Upper lobe of right lung (tissue), 1 donor: ENCODE data around the gene RAB24. TPM values are rescaled to one million over a fixed set of nuclear protein-coding genes. Genes with fewer than 3 reads are reported as not detected.

Source experiments
- ATAC-seq: fragments of 200-7000 bp; cut with Tn5 transposase; one replicate; pipeline ENCODE4 v1.9.1; 2020; ENCODE audit warnings: mild to moderate bottlenecking, moderate library complexity
- DNase-seq: peaks from one replicate; pipeline ENCODE4 v3.0.0-alpha.2; 2020
- H3K27ac ChIP-seq: fragments of 200-600 bp; one replicate; pipeline ENCODE4 v1.8.0; 2022
- H3K27me3 ChIP-seq: fragments of 200-600 bp; one replicate; pipeline ENCODE4 v1.8.0; 2022; ENCODE audit warnings: mild to moderate bottlenecking
- H3K36me3 ChIP-seq: fragments of 200-600 bp; one replicate; pipeline ENCODE4 v1.8.0; 2022
- H3K4me1 ChIP-seq: fragments of 200-600 bp; one replicate; pipeline ENCODE4 v1.8.0; 2022
- H3K4me3 ChIP-seq: fragments of 200-600 bp; one replicate; pipeline ENCODE4 v1.8.0; 2022; ENCODE audit warnings: mild to moderate bottlenecking
- H3K9me3 ChIP-seq: fragments of 200-600 bp; one replicate; pipeline ENCODE4 v1.8.0; 2022
- CTCF ChIP-seq: fragments of 200-600 bp; IDR thresholded peaks from one replicate; pipeline ENCODE4 v1.8.0; 2022; ENCODE audit warnings: antibody characterized with exemption
- intact Hi-C: fragments of 100-400 bp; cut with DNase I; formaldehyde crosslinking; loops from one replicate; pipeline ENCODE4 v1.11.0; 2022
- total RNA-seq: library from RNA; stranded (reverse); fragmentation: NEBNext Ultra II Directional; extraction: Animal tissue kit (Norgen Biotek cat#: 25700); gene quantifications from one replicate; pipeline ENCODE4 v1.2.1, GENCODE V29; 2021
- donor health status: DM: no; HTN: yes; CAD: no; lungs with severe emphysema.

The RAB24 gene
- total RNA-seq, 1 donor from 2014 or later, result 36.3 TPM

- Histone ChIP-seq H3K27ac (no peak overlapping the region), H3K36me3 (peaks cover 74% of the 10 kb centered on the region), H3K9me3 (no peaks in the 10 kb centered on the region), H3K4me3 (no peak overlapping the region), H3K4me1 (no peaks in the 10 kb centered on the region), H3K27me3 (no peaks in the 10 kb centered on the region)
- DNase-seq (no peak), ATAC-seq (no peak)
- intact Hi-C loops, result no loop called here
- TF ChIP-seq CTCF, result no peak
Observed at GRCh38 chr5:177332031-177332895, 28.7 kb upstream of the RAB24 start.

- peak; percentile 37 for DNase-seq
- intact Hi-C loops, result no loop called here
Observed at GRCh38 chr5:177330991-177331842, 27.7 kb upstream of the RAB24 start.

GRCh38 chr5:177329883-177330282 is 26.4 kb upstream of the RAB24 start:
- no peak for TF ChIP-seq CTCF
- ATAC-seq, result no peak
- H3K27ac ChIP-seq, result no peak overlapping the region
- H3K36me3 ChIP-seq, result peaks cover 50% of the 10 kb centered on the region
- intact Hi-C loops, result no loop called here
- H3K4me1 ChIP-seq, result no peaks in the 10 kb centered on the region
- peak; percentile 32 for DNase-seq
- H3K27me3 ChIP-seq, result no peaks in the 10 kb centered on the region
- no peaks in the 10 kb centered on the region for H3K9me3 ChIP-seq
- no peak overlapping the region for H3K4me3 ChIP-seq

More at GRCh38 chr5:177330991-177331842, 27.7 kb upstream of the RAB24 start:
- Histone ChIP-seq H3K4me3 (no peak overlapping the region), H3K27me3 (no peaks in the 10 kb centered on the region), H3K4me1 (no peaks in the 10 kb centered on the region), H3K27ac (no peak overlapping the region), H3K36me3 (peaks cover 63% of the 10 kb centered on the region), H3K9me3 (no peaks in the 10 kb centered on the region)
- no peak for ATAC-seq
- no peak for TF ChIP-seq CTCF

GRCh38 chr5:177328545-177329231 is 25.2 kb upstream of the RAB24 start:
- Histone ChIP-seq H3K36me3 (peaks cover 38% of the 10 kb centered on the region), H3K9me3 (no peaks in the 10 kb centered on the region), H3K4me3 (no peak overlapping the region), H3K27me3 (no peaks in the 10 kb centered on the region), H3K4me1 (no peaks in the 10 kb centered on the region), H3K27ac (peak overlapping the region; percentile 58)
- TF ChIP-seq CTCF, result no peak
- intact Hi-C loops, result no loop called here
- no peak for ATAC-seq
- peak; percentile 43 for DNase-seq
